Tibial nerve (tissue), 4 donors: Measurements from ENCODE around the gene CDH4. TPM values are rescaled to one million over a fixed set of nuclear protein-coding genes. Genes with fewer than 3 reads are reported as not detected.

Experiments
- DNase-seq, 2 donors: peaks; one replicate each; pipeline ENCODE4 v3.0.0-alpha.2; 2019; ENCODE audit warnings: low spot score in 2 of 2
- H3K27ac ChIP-seq, 4 donors: fragments of 200-600 bp; sonication (generic) in 3 of 4; one replicate each; pipeline ENCODE4 v1.5.1; 2017 to 2019; ENCODE audit warnings: mild to moderate bottlenecking in 1 of 4
- H3K27me3 ChIP-seq, 2 donors: fragments of 200-600 bp; sonication (generic) in 1 of 2; one replicate each; pipeline versions ENCODE4 v1.5.1 to v1.6.0; 2017 to 2019
- H3K36me3 ChIP-seq, 3 donors: fragments of 200-600 bp; sonication (generic); one replicate each; pipeline ENCODE4 v1.5.1; 2018 to 2019
- H3K4me1 ChIP-seq, 4 donors: fragments of 200-600 bp; sonication (generic) in 3 of 4; one replicate each; pipeline ENCODE4 v1.5.1; 2017 to 2019
- H3K4me3 ChIP-seq, 4 donors: fragments of 200-600 bp; sonication (generic) in 3 of 4; one replicate each; pipeline ENCODE4 v1.5.1; 2017 to 2019; ENCODE audit warnings: mild to moderate bottlenecking in 1 of 4, moderate library complexity in 1 of 4
- H3K9me3 ChIP-seq, 4 donors: fragments of 200-600 bp; sonication (generic) in 3 of 4; one replicate each; pipeline ENCODE4 v1.5.1; 2017 to 2019
- EP300 ChIP-seq, 2 donors: sonication (generic); formaldehyde crosslinking; IDR thresholded peaks; one replicate each; pipeline ENCODE4 v1.6.1; 2017; ENCODE audit warnings: antibody characterized with exemption in 2 of 2, mild to moderate bottlenecking in 1 of 2
- POLR2A ChIP-seq, 2 donors: fragments of 450-650 bp; IDR thresholded peaks; one replicate each; pipeline ENCODE4 v1.6.1; 2017; ENCODE audit warnings: antibody characterized with exemption in 2 of 2, mild to moderate bottlenecking in 2 of 2, moderate library complexity in 2 of 2
- WGBS, 2 donors: methylation state at CpG; one replicate each; pipeline ENCODE4 v1.1.5; 2018; 5-methylcytosine and 5-hydroxymethylcytosine counted together
- total RNA-seq, 4 donors: library from RNA; depleted of rRNA; stranded (reverse); fragments of >200 nt; gene quantifications; one replicate each; pipeline ENCODE4 v1.1.0, GENCODE V29; 2016
- TF ChIP-seq, protein P1 (sequence below), 5 experiments: fragments of 200-600 bp in 3 of 5; fragments of 450-650 bp in 2 of 5; sonication (generic) in 3 of 5; IDR thresholded peaks; one replicate each; pipeline ENCODE4 v1.5.1; 2016 to 2019; ENCODE audit warnings: antibody characterized with exemption in 5 of 5, mild to moderate bottlenecking in 3 of 5, moderate library complexity in 2 of 5

The CDH4 gene
- total RNA-seq, 4 donors from 2014 or later: 0.78 to 2.3 (median 1.0) TPM

DNA sequence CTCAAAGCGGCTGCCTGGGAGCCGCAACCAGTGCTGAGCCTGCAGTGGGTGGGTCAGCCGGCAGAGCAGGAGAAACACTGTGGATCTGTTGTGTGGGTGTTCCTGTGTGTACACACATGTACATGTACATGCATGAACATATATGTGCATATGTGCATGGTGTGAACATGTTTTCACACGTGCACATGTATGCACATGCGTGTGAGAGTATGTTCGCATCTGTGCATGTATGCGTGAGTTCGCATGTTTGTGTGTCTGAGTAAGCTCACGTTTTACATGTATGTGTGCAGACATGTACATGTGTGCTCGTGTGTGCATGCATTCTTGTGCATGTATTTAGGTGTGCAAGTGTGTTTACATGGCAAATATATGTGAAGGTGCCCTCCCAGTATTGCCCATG is 302.6 kb downstream of the CDH4 start:
- WGBS, 2 donors: 81 to 90% methylated on average over 10 of the region's 10 CpGs

DNA sequence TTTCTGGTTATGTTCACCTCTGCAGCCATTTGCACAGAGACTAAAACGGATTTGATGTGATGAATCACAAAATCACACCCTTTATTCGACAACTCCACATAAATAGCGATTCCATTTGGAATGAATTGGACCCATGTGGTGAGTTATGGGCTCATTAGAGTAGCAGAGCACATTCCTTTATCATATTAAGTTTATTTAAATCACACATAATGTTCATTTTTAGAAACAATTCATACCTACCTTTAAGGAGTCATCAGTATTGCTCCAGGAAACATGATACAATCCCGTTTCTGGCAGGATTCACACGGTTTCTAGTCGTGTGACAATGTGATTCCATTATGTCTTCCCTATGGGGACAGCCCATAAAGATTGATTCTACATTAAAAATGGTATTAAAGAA is 303.5 kb downstream of the CDH4 start:
- 63 to 72% methylated on average over 6 of the region's 6 CpGs for WGBS, 2 donors

More for the DNA sequence above, 302.6 kb downstream of the CDH4 start:
- Histone ChIP-seq H3K27me3 (no peaks in the 10 kb centered on the region), H3K4me1 (no peaks in the 10 kb centered on the region), H3K36me3 (no peaks in the 10 kb centered on the region), H3K27ac (no peak overlapping the region), H3K9me3 (peaks cover 0 to 17% (median 0%) of the 10 kb centered on the region in 4 donors), H3K4me3 (no peak overlapping the region)
- DNase-seq: no peak
- no peak for TF ChIP-seq EP300 (IDR thresholded peaks at IDR 0.05)
- no peak for TF ChIP-seq POLR2A (IDR thresholded peaks at IDR 0.05)
- TF ChIP-seq, protein P1, sequence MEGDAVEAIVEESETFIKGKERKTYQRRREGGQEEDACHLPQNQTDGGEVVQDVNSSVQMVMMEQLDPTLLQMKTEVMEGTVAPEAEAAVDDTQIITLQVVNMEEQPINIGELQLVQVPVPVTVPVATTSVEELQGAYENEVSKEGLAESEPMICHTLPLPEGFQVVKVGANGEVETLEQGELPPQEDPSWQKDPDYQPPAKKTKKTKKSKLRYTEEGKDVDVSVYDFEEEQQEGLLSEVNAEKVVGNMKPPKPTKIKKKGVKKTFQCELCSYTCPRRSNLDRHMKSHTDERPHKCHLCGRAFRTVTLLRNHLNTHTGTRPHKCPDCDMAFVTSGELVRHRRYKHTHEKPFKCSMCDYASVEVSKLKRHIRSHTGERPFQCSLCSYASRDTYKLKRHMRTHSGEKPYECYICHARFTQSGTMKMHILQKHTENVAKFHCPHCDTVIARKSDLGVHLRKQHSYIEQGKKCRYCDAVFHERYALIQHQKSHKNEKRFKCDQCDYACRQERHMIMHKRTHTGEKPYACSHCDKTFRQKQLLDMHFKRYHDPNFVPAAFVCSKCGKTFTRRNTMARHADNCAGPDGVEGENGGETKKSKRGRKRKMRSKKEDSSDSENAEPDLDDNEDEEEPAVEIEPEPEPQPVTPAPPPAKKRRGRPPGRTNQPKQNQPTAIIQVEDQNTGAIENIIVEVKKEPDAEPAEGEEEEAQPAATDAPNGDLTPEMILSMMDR (IDR thresholded peaks at IDR 0.05): no peak

GRCh38 chr20:61556111-61556510 is 304.1 kb downstream of the CDH4 start:
- Histone ChIP-seq H3K27me3 (no peaks in the 10 kb centered on the region), H3K4me1 (no peaks in the 10 kb centered on the region), H3K4me3 (no peak overlapping the region), H3K9me3 (peaks cover 0 to 17% (median 0%) of the 10 kb centered on the region in 4 donors), H3K27ac (no peak overlapping the region), H3K36me3 (no peaks in the 10 kb centered on the region)
- 40 to 41% methylated on average over 3 of the region's 3 CpGs for WGBS, 2 donors
- TF ChIP-seq POLR2A (IDR thresholded peaks at IDR 0.05): no peak
- no peak for TF ChIP-seq EP300 (IDR thresholded peaks at IDR 0.05)
- TF ChIP-seq, protein P1 (IDR thresholded peaks at IDR 0.05): no peak
- no peak for DNase-seq

More for the DNA sequence above, 303.5 kb downstream of the CDH4 start:
- H3K36me3 ChIP-seq: no peaks in the 10 kb centered on the region
- H3K4me1 ChIP-seq: no peaks in the 10 kb centered on the region
- peaks cover 0 to 17% (median 0%) of the 10 kb centered on the region in 4 donors for H3K9me3 ChIP-seq
- H3K4me3 ChIP-seq: no peak overlapping the region
- DNase-seq: no peak
- H3K27me3 ChIP-seq: no peaks in the 10 kb centered on the region
- TF ChIP-seq EP300 (IDR thresholded peaks at IDR 0.05) (no peak), POLR2A (IDR thresholded peaks at IDR 0.05) (no peak)
- TF ChIP-seq, protein P1 (IDR thresholded peaks at IDR 0.05): no peak
- no peak overlapping the region for H3K27ac ChIP-seq

GRCh38 chr20:61556673-61557072 is 304.6 kb downstream of the CDH4 start:
- Histone ChIP-seq H3K36me3 (no peaks in the 10 kb centered on the region), H3K27me3 (no peaks in the 10 kb centered on the region), H3K9me3 (peaks cover 0 to 12% (median 0%) of the 10 kb centered on the region in 4 donors), H3K27ac (no peak overlapping the region), H3K4me1 (no peaks in the 10 kb centered on the region), H3K4me3 (no peak overlapping the region)
- TF ChIP-seq, protein P1 (IDR thresholded peaks at IDR 0.05): no peak
- TF ChIP-seq POLR2A (IDR thresholded peaks at IDR 0.05) (no peak), EP300 (IDR thresholded peaks at IDR 0.05) (no peak)
- DNase-seq: no peak
- WGBS, 2 donors: 75 to 80% methylated on average over 13 of the region's 13 CpGs

DNA sequence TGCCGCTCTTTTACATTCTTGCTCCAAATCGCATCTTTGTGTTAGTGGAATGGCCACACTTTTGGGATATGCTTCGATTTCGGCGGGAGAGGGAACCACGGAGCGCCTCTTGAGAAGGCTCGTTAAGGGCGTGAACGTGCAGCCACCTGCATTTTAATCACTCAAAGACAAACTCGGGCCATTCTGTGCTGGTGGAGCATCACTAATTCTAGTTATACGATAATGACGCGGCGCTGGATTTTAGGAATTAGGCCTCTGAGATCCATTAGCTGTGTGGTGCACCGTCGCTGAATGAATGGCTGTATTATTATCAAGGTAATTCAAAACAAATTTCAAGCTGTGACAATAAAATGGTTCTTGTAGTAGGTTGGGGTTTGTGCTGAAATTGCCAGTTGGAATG is 305.6 kb downstream of the CDH4 start:
- H3K27me3 ChIP-seq: no peaks in the 10 kb centered on the region
- no peaks in the 10 kb centered on the region for H3K36me3 ChIP-seq
- 74 to 79% methylated on average over 17 of the region's 17 CpGs for WGBS, 2 donors
- H3K9me3 ChIP-seq: peaks cover 0 to 7% (median 0%) of the 10 kb centered on the region in 4 donors
- DNase-seq: no peak
- TF ChIP-seq POLR2A (IDR thresholded peaks at IDR 0.05) (no peak), EP300 (IDR thresholded peaks at IDR 0.05) (no peak)
- TF ChIP-seq, protein P1 (IDR thresholded peaks at IDR 0.05): no peak
- H3K4me1 ChIP-seq: no peaks in the 10 kb centered on the region
- no peak overlapping the region for H3K4me3 ChIP-seq
- no peak overlapping the region for H3K27ac ChIP-seq
